Measurements from ENCODE around the gene ZYG11B. TPM values are rescaled to one million over a fixed set of nuclear protein-coding genes. Genes with fewer than 3 reads are reported as not detected.
"Not testable (repeated sequence)": the region's sequence is repeated elsewhere in the genome, so short reads cannot be mapped to it uniquely, and the experiment has no call there.

Gene ZYG11B
- total RNA-seq, 4 donors from 2014 or later: 13.9 to 27.8 (median 18.4) TPM

DNA sequence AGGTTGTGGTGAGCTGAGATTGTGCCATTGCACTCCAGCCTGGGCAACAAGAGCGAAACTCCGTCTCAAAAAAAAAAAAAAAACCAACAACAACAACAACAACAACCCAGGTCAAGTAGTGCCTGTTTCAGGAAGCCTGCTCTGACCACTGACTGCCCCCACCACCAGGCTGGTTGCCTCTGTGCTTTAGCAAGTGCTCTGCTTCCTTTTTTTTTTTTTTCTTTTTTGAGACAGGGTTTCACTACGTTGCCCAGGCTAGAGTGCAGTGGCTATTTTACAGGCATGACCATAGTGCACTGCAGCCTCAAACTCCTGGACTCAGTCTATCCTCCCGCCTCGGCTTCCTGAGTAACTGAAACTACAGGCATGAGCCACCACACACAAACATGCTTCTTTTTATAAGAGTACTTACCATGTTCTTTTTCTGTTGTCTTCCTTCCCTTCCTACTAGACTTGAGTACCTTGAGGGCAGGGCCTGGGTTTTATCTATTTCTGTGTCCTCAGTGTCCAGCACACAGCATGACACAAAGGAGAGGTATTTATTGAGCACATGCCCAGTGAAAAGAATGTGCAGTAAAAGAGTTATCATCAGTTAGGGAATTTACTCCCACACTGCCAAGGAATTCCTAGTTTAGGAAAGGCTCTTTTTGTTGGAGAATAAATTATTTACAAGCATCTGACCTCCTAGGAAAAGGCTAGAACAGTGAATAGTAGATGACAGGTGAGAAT lies 18.2 kb upstream of the ZYG11B start:
- no peak for TF ChIP-seq POLR2A (IDR thresholded peaks at IDR 0.05)
- TF ChIP-seq, protein P1, sequence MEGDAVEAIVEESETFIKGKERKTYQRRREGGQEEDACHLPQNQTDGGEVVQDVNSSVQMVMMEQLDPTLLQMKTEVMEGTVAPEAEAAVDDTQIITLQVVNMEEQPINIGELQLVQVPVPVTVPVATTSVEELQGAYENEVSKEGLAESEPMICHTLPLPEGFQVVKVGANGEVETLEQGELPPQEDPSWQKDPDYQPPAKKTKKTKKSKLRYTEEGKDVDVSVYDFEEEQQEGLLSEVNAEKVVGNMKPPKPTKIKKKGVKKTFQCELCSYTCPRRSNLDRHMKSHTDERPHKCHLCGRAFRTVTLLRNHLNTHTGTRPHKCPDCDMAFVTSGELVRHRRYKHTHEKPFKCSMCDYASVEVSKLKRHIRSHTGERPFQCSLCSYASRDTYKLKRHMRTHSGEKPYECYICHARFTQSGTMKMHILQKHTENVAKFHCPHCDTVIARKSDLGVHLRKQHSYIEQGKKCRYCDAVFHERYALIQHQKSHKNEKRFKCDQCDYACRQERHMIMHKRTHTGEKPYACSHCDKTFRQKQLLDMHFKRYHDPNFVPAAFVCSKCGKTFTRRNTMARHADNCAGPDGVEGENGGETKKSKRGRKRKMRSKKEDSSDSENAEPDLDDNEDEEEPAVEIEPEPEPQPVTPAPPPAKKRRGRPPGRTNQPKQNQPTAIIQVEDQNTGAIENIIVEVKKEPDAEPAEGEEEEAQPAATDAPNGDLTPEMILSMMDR (IDR thresholded peaks at IDR 0.05): no peak
- H3K36me3 ChIP-seq: no peaks in the 10 kb centered on the region
- H3K27ac ChIP-seq: no peak overlapping the region
- 71 to 77% methylated on average over 4 to 5 of the region's 5 CpGs for WGBS, 2 donors
- peaks cover 5 to 21% (median 6%) of the 10 kb centered on the region in 3 donors for H3K4me1 ChIP-seq
- DNase-seq: no peak
- H3K4me3 ChIP-seq: no peak overlapping the region
- no peaks in the 10 kb centered on the region for H3K9me3 ChIP-seq
- no peaks in the 10 kb centered on the region for H3K27me3 ChIP-seq
- intact Hi-C loops (cut with DNase I): loop anchor here (10.0 kb wide), 1 partner anchor 477 kb away; no protein-coding TSS in a partner anchor

DNA sequence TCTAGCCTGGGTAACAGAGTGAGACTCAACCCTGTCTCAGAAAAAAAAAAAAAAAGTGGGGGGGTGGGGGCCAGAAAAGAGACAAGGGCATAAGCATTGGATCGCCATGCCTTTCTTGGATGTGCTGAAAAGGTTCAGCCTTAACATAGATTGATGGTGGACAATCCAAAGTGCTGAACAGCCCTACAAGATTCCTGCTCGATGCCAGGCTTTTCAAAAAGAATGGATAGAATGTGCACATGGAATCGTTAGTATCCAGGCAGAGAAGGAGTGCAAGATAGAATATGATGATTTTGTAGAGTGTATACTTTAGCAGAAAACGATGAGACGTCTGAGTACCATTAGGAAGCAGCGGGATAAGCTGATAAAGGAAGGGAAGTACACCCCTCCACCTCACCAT lies 17.2 kb upstream of the ZYG11B start:
- H3K27ac ChIP-seq: no peak overlapping the region
- no peaks in the 10 kb centered on the region for H3K27me3 ChIP-seq
- peaks cover 0 to 15% (median 0%) of the 10 kb centered on the region in 3 donors for H3K4me1 ChIP-seq
- H3K4me3 ChIP-seq: no peak overlapping the region
- no peak for DNase-seq
- intact Hi-C loops (cut with DNase I): loop anchor here (10.0 kb wide), 1 partner anchor 476 kb away; no protein-coding TSS in a partner anchor
- no peaks in the 10 kb centered on the region for H3K9me3 ChIP-seq
- WGBS, 2 donors: 46 to 50% methylated on average over 6 of the region's 6 CpGs
- TF ChIP-seq, protein P1 (IDR thresholded peaks at IDR 0.05): no peak
- no peak for TF ChIP-seq POLR2A (IDR thresholded peaks at IDR 0.05)
- H3K36me3 ChIP-seq: no peaks in the 10 kb centered on the region

DNA sequence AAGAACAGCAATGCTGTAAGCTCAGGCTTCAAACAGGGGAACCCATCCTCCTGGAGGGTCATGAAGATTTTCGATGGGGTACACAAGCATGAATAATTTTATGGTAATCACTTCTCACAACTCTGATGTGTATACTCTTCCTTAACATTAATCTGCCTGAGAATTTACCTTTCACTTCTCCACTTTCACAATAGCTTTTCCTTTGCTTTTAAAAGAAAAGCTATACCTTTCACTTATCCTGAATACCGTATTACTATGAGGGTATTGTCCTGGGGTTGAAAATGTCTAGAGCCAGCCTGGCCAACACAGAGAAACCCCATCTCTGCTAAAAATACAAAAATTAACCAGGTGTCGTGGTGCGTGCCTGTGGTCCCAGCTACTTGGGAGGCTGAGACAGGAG lies 12.7 kb upstream of the ZYG11B start:
- no peaks in the 10 kb centered on the region for H3K9me3 ChIP-seq
- H3K27ac ChIP-seq: no peak overlapping the region
- no peaks in the 10 kb centered on the region for H3K36me3 ChIP-seq
- no peak for DNase-seq
- no peak for TF ChIP-seq POLR2A (IDR thresholded peaks at IDR 0.05)
- TF ChIP-seq, protein P1 (IDR thresholded peaks at IDR 0.05): no peak
- H3K4me1 ChIP-seq: peaks cover 0 to 6% (median 0%) of the 10 kb centered on the region in 3 donors
- H3K27me3 ChIP-seq: no peaks in the 10 kb centered on the region
- intact Hi-C loops (cut with DNase I): no loop called here
- 92 to 94% methylated on average over 3 to 4 of the region's 4 CpGs for WGBS, 2 donors
- no peak overlapping the region for H3K4me3 ChIP-seq

DNA sequence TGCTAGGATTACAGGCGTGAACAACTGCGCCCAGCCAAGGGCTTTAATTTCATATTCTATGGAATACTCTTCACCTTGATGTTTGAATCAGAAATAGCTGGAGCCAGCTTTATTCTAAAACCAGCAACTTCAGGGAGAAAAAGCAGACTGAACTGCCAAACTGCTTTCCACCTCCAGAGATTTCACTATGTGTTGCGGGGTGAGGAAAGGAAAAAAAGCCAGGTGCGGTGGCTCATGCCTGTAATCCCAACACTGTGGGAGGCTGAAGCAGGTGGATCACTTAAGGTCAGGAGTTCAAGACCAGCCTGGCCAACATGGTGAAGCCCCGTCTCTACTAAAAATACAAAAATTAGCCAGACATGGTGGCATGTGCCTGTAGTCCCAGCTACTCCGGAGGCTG lies 11.0 kb upstream of the ZYG11B start:
- H3K27ac ChIP-seq; H3K27me3 ChIP-seq; H3K36me3 ChIP-seq; DNase-seq; H3K4me1 ChIP-seq; H3K9me3 ChIP-seq; H3K4me3 ChIP-seq; intact Hi-C loops (cut with DNase I): not testable (repeated sequence)
- 89 to 100% methylated on average over 4 to 6 of the region's 6 CpGs for WGBS, 2 donors

DNA sequence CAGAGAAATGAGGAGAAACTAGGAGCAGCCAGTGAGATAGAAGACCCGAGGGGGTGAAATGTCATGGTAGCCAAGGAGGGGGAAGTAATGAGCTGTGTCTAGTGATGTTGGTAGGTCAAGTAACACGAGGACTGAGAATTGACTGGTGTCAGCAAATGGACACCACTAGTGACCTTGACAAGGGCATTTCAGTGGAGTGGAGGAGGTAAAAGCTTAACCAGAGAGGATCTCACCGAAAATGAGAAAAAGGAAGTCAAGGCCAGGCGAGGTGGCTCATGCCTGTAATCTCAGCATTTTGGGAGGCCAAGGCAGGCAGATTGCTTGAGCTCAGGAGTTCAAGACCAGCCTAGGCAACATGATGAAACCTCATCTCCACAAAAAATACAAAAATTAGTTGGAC lies 3.0 kb upstream of the ZYG11B start:
- no peaks in the 10 kb centered on the region for H3K27me3 ChIP-seq
- intact Hi-C loops (cut with DNase I): no loop called here
- no peaks in the 10 kb centered on the region for H3K9me3 ChIP-seq
- 87 to 91% methylated on average over 4 of the region's 4 CpGs for WGBS, 2 donors
- TF ChIP-seq POLR2A (IDR thresholded peaks at IDR 0.05): no peak
- TF ChIP-seq, protein P1 (IDR thresholded peaks at IDR 0.05): no peak
- no peaks in the 10 kb centered on the region for H3K36me3 ChIP-seq
- H3K27ac ChIP-seq: no peak overlapping the region
- DNase-seq: no peak
- no peak overlapping the region for H3K4me3 ChIP-seq
- peaks cover 4 to 25% (median 8%) of the 10 kb centered on the region in 3 donors for H3K4me1 ChIP-seq

All from esophagus squamous epithelium (tissue), 5 donors.